ENCODE data around the gene DYNC1LI1. TPM values are rescaled to one million over a fixed set of nuclear protein-coding genes. Genes with fewer than 3 reads are reported as not detected.

DYNC1LI1 gene
- polyA plus RNA-seq, 1 of the 3 experiments (the other 2 are of a cell fraction) = 15.4 TPM

DNA sequence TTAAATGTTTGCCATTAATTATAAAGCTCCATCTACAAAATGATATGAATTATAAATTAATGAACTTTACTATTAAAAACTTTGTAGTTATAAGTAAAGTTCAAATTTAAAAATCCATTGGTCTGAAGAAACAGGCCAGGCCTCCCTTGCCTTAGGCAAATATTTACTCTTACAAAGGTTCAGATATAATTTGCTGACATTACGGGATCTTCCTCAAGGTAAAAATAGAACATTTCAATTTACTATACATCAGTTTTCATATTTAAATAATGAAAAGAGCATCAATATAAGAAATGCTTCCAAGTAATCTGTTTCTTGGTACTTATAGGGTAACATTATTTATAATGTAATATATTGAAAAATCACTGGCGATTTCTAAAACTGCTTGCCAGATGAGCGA, 71.7 kb downstream of the DYNC1LI1 start (continued):
- TF ChIP-seq FOSL2 (IDR thresholded peaks at IDR 0.05; ENCODE audit: borderline replicate concordance, low read depth) (no peak), YY1 (IDR thresholded peaks at IDR 0.05; ENCODE audit: low read depth) (no peak), TCF12 (IDR thresholded peaks at IDR 0.05) (no peak)
- TF ChIP-seq, protein P1, sequence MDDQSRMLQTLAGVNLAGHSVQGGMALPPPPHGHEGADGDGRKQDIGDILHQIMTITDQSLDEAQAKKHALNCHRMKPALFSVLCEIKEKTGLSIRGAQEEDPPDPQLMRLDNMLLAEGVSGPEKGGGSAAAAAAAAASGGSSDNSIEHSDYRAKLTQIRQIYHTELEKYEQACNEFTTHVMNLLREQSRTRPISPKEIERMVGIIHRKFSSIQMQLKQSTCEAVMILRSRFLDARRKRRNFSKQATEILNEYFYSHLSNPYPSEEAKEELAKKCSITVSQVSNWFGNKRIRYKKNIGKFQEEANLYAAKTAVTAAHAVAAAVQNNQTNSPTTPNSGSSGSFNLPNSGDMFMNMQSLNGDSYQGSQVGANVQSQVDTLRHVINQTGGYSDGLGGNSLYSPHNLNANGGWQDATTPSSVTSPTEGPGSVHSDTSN (IDR thresholded peaks at IDR 0.05) = no peak
- TF ChIP-seq, protein P2, sequence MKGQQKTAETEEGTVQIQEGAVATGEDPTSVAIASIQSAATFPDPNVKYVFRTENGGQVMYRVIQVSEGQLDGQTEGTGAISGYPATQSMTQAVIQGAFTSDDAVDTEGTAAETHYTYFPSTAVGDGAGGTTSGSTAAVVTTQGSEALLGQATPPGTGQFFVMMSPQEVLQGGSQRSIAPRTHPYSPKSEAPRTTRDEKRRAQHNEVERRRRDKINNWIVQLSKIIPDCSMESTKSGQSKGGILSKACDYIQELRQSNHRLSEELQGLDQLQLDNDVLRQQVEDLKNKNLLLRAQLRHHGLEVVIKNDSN (IDR thresholded peaks at IDR 0.05; ENCODE audit: borderline replicate concordance, low read depth) = no peak

DNA sequence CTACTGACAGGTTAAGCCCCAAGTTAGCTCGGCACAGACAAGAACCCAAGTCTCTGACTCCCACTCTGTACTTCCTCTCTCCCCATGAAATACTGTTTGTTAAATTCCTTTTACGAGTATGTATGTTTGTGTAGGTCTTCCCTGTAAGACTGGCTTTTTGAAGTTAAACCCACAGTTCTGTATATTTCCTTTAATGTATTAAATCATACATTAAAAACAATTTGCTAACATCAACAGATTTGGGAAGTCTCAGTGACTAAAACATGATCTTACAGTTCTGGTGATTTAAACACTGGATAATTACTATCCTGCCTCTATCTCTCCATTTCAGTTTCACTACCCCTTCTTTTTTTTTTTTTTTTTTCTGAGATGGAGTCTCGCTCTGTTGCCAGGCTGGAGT, 72.4 kb downstream of the DYNC1LI1 start:
- Histone ChIP-seq H3K4me2 (no peak overlapping the region), H3F3A (replicated peaks; ENCODE audit: insufficient read depth) (peaks cover 13% of the 10 kb centered on the region), H3K36me3 (replicated peaks in 1 of 2; ENCODE audit: control insufficient read depth in 1 of 2, insufficient read depth in 2 of 2, low read length in 1 of 2) (peaks cover 6 to 14% of the 10 kb centered on the region in 2 experiments), H3K4me1 (ENCODE audit: control insufficient read depth in 1 of 2, insufficient read depth in 2 of 2, low read depth in 1 of 2, low read length in 1 of 2) (peaks cover 8 to 10% of the 10 kb centered on the region in 2 experiments; a peak in 3 of 4 replicates), H3K27ac (ENCODE audit: low read depth in 2 of 2, low read length in 1 of 2) (no peak overlapping the region), H2AFZ (ENCODE audit: low read depth) (no peak overlapping the region), H3K79me2 (ENCODE audit: insufficient read depth) (peaks cover 88% of the 10 kb centered on the region), H3K27me3 (ENCODE audit: insufficient read depth) (no peaks in the 10 kb centered on the region), H4K20me1 (ENCODE audit: insufficient read depth) (peaks cover 60% of the 10 kb centered on the region), H3K4me3 (ENCODE audit: low read depth in 2 of 2, low read length in 1 of 2) (no peak overlapping the region), H3K9me3 (no peaks in the 10 kb centered on the region), H3K9ac (no peak overlapping the region), H3K9me2 (no peaks in the 10 kb centered on the region)
- TF ChIP-seq ELF1 (IDR thresholded peaks at IDR 0.05) = no peak
- TF ChIP-seq, protein P3, sequence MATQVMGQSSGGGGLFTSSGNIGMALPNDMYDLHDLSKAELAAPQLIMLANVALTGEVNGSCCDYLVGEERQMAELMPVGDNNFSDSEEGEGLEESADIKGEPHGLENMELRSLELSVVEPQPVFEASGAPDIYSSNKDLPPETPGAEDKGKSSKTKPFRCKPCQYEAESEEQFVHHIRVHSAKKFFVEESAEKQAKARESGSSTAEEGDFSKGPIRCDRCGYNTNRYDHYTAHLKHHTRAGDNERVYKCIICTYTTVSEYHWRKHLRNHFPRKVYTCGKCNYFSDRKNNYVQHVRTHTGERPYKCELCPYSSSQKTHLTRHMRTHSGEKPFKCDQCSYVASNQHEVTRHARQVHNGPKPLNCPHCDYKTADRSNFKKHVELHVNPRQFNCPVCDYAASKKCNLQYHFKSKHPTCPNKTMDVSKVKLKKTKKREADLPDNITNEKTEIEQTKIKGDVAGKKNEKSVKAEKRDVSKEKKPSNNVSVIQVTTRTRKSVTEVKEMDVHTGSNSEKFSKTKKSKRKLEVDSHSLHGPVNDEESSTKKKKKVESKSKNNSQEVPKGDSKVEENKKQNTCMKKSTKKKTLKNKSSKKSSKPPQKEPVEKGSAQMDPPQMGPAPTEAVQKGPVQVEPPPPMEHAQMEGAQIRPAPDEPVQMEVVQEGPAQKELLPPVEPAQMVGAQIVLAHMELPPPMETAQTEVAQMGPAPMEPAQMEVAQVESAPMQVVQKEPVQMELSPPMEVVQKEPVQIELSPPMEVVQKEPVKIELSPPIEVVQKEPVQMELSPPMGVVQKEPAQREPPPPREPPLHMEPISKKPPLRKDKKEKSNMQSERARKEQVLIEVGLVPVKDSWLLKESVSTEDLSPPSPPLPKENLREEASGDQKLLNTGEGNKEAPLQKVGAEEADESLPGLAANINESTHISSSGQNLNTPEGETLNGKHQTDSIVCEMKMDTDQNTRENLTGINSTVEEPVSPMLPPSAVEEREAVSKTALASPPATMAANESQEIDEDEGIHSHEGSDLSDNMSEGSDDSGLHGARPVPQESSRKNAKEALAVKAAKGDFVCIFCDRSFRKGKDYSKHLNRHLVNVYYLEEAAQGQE (IDR thresholded peaks at IDR 0.05; ENCODE audit: low read depth, low read length) = no peak
- no peak for TF ChIP-seq JUND (IDR thresholded peaks at IDR 0.05)
- no peak for TF ChIP-seq EZH2phosphoT487 (IDR thresholded peaks at IDR 0.05; ENCODE audit: borderline replicate concordance, low read depth)
- TF ChIP-seq SIN3A (IDR thresholded peaks at IDR 0.05; ENCODE audit: borderline replicate concordance, low read depth, low read length) = no peak
- TF ChIP-seq CHD2 (IDR thresholded peaks at IDR 0.05; ENCODE audit: low read length, partially characterized antibody) = no peak
- TF ChIP-seq, protein P4, sequence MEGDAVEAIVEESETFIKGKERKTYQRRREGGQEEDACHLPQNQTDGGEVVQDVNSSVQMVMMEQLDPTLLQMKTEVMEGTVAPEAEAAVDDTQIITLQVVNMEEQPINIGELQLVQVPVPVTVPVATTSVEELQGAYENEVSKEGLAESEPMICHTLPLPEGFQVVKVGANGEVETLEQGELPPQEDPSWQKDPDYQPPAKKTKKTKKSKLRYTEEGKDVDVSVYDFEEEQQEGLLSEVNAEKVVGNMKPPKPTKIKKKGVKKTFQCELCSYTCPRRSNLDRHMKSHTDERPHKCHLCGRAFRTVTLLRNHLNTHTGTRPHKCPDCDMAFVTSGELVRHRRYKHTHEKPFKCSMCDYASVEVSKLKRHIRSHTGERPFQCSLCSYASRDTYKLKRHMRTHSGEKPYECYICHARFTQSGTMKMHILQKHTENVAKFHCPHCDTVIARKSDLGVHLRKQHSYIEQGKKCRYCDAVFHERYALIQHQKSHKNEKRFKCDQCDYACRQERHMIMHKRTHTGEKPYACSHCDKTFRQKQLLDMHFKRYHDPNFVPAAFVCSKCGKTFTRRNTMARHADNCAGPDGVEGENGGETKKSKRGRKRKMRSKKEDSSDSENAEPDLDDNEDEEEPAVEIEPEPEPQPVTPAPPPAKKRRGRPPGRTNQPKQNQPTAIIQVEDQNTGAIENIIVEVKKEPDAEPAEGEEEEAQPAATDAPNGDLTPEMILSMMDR (IDR thresholded peaks at IDR 0.05) = no peak
- no peak for TF ChIP-seq GATA2 (CRISPR knock-in tag; IDR thresholded peaks at IDR 0.05)
- no peak for TF ChIP-seq MEF2A (IDR thresholded peaks at IDR 0.05; ENCODE audit: borderline replicate concordance, low read depth)
- TF ChIP-seq, protein P1 (IDR thresholded peaks at IDR 0.05) = no peak
- no peak for DNase-seq
- 94% methylated on average over 3 of the region's 3 CpGs for WGBS (ENCODE audit: low lambda C conversion rate)
- POLR2A ChIA-PET = interaction anchor here (0.7 kb wide), 1 partner anchor 54 kb away, joined by 3 read pairs; no protein-coding TSS in a partner anchor
- CTCF ChIA-PET = interaction anchor here (0.9 to 2.7 kb wide), 5 partner anchors 11 to 123 kb away, joined by 3 to 15 read pairs (median 3); no protein-coding TSS in a partner anchor

All from SK-N-SH (cell line).